ENCODE measurements around the gene FANCC. TPM values are rescaled to one million over a fixed set of nuclear protein-coding genes. Genes with fewer than 3 reads are reported as not detected.

The FANCC gene
- total and polyA plus RNA-seq, 2 of the 13 experiments (the other 11 are each of a cell fraction or from before 2014, with no cell fraction given): 7.4 to 8.6 TPM

DNA sequence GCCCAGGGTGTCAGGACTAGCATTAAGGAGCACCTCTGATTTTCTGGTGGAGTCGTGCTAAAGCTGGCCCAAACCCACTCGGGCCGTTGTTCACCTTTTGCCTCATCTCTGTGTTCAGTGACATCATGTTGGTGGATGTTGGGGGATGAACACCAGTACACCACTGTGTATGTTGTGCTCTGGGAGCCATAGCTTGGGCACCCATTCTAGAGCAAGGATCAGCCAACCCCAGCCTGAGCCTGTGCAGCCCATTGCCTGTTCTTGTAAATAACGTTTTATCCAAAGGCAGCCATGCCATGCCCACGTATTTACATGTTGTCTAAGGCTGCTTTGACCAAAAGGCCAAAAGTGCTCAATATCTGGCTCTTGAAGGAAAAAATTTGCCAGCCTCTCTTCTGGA is 245.6 kb downstream of the FANCC start:
- no peak for DNase-seq (ENCODE audit: low spot score)
- Histone ChIP-seq H3K4me1 (ENCODE audit: insufficient read depth, low read length) (peaks cover 54% of the 10 kb centered on the region), H3K9me3 (ENCODE audit: low read length) (no peaks in the 10 kb centered on the region), H3K27me3 (ENCODE audit: control insufficient read depth in 1 of 2, insufficient read depth in 2 of 2, low read length in 2 of 2) (no peaks in the 10 kb centered on the region), H3K9ac (ENCODE audit: insufficient read depth, low read depth, low read length) (no peak overlapping the region), H2AFZ (ENCODE audit: low read length) (no peak overlapping the region), H3K27ac (ENCODE audit: extremely low read length, insufficient read depth, low read length) (no peak overlapping the region), H4K20me1 (ENCODE audit: insufficient read depth, low read length) (peaks cover 30% of the 10 kb centered on the region), H3K4me2 (ENCODE audit: low read depth, low read length) (no peak overlapping the region), H3K4me3 (replicated peaks in 1 of 3; ENCODE audit: insufficient read depth in 1 of 3, low read depth in 2 of 3, low read length in 3 of 3) (no peak overlapping the region), H3K79me2 (ENCODE audit: insufficient read depth, low read length) (peaks cover 96% of the 10 kb centered on the region), H3K36me3 (replicated peaks in 1 of 2; ENCODE audit: control insufficient read depth in 1 of 2, insufficient read depth in 2 of 2, low read length in 2 of 2) (peaks cover 26 to 66% of the 10 kb centered on the region in 2 experiments)
- no peak for FAIRE-seq
- TF ChIP-seq MTERF4 (CRISPR knock-in tag; IDR thresholded peaks at IDR 0.05) (no peak), SOX13 (IDR thresholded peaks at IDR 0.05) (no peak), SOX13 (CRISPR knock-in tag; conservative IDR thresholded peaks at IDR 0.05 in 1 of 2, IDR thresholded peaks at IDR 0.05 in 1 of 2) (no peak), GTF2F1 (IDR thresholded peaks at IDR 0.05; ENCODE audit: low read length) (no peak), ZMAT5 (CRISPR knock-in tag; IDR thresholded peaks at IDR 0.05; ENCODE audit: borderline replicate concordance, low read depth) (no peak), ZNF17 (CRISPR knock-in tag; IDR thresholded peaks at IDR 0.05) (no peak), ZNF746 (CRISPR knock-in tag; IDR thresholded peaks at IDR 0.05) (no peak), KLF15 (CRISPR knock-in tag; IDR thresholded peaks at IDR 0.05; ENCODE audit: borderline replicate concordance) (no peak), CREM (IDR thresholded peaks at IDR 0.05) (no peak), CREM (CRISPR knock-in tag; IDR thresholded peaks at IDR 0.05) (no peak)
- TF ChIP-seq, protein P1, sequence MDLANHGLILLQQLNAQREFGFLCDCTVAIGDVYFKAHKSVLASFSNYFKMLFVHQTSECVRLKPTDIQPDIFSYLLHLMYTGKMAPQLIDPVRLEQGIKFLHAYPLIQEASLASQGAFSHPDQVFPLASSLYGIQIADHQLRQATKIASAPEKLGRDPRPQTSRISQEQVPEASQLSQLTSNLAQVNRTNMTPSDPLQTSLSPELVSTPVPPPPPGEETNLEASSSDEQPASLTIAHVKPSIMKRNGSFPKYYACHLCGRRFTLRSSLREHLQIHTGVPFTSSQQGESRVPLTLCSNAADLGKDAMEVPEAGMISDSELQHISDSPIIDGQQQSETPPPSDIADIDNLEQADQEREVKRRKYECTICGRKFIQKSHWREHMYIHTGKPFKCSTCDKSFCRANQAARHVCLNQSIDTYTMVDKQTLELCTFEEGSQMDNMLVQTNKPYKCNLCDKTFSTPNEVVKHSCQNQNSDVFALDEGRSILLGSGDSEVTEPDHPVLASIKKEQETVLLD (CRISPR knock-in tag; IDR thresholded peaks at IDR 0.05; ENCODE audit: low read depth): no peak
- in situ Hi-C loops (cut with HindIII; ENCODE audit: extremely low pct_ligation_motif_present, low pct_unique_long_range_greater_than_20kb) (no loop called here), intact Hi-C loops (cut with micrococcal nuclease; ENCODE audit: unreplicated experiment) (no loop called here)
- whole genome bisulfite sequencing (ENCODE audit: low lambda C conversion rate): 91% methylated on average over 2 of the region's 5 CpGs
- BruUV-seq (replicated peaks): no TSS peak
- ChIA-PET POLR2A (no interaction called here), CTCF (ENCODE audit: low intra/inter-chr PET ratio, low total read pairs) (no interaction called here)
- no peak for ATAC-seq
